Right lung (tissue), 5 donors: ENCODE results near the gene CDC16. TPM values are rescaled to one million over a fixed set of nuclear protein-coding genes. Genes with fewer than 3 reads are reported as not detected.
"Not testable (repeated sequence)": the region's sequence is repeated elsewhere in the genome, so short reads cannot be mapped to it uniquely, and the experiment has no call there.

Experiments
- DNase-seq, 2 donors: peaks; one replicate each; pipeline ENCODE4 v3.0.0-alpha.2; 2013
- polyA plus RNA-seq, 5 donors: library from polyadenylated mRNA; unstranded; fragments of 120-200 nt; gene quantifications; one replicate each; pipeline versions ENCODE4 v1.2.1 to v1.2.3, GENCODE V29; 2013; ENCODE audit warnings: inconsistent platforms in 1 of 5, low replicate concordance in 1 of 5; ENCODE audit not compliant: insufficient read length in 5 of 5, insufficient read depth in 1 of 5

CDC16 gene
- polyA plus RNA-seq, 5 donors = 91.4 to 170 (median 129) TPM

GRCh38 chr13:114260814-114261213 is 26.1 kb downstream of the CDC16 start:
- no peak for DNase-seq

GRCh38 chr13:114261328-114261965 is 26.8 kb downstream of the CDC16 start:
- no peak for DNase-seq

- DNase-seq = no peak
Measured at GRCh38 chr13:114263578-114263977, 28.9 kb downstream of the CDC16 start.

- not testable (repeated sequence) for DNase-seq
Measured at GRCh38 chr13:114264313-114264712, 29.6 kb downstream of the CDC16 start.

- no peak for DNase-seq
Measured at GRCh38 chr13:114264886-114265611, 30.4 kb downstream of the CDC16 start.

GRCh38 chr13:114266241-114266640 is 31.5 kb downstream of the CDC16 start:
- DNase-seq = no peak

- DNase-seq = no peak
Measured at GRCh38 chr13:114268344-114269280, 33.9 kb downstream of the CDC16 start.

GRCh38 chr13:114269281-114269770 is 34.6 kb downstream of the CDC16 start:
- DNase-seq = no peak

GRCh38 chr13:114272977-114273376 is 38.3 kb downstream of the CDC16 start:
- no peak for DNase-seq

GRCh38 chr13:114275304-114275703 is 40.6 kb downstream of the CDC16 start:
- DNase-seq = peak; percentile 7 to 11

- DNase-seq = no peak
Measured at GRCh38 chr13:114279146-114279545, 44.4 kb downstream of the CDC16 start.

- DNase-seq = no peak
Measured at GRCh38 chr13:114279758-114280355, 45.2 kb downstream of the CDC16 start.

GRCh38 chr13:114281351-114282040 is 46.8 kb downstream of the CDC16 start, which contains the start of gene UPF3A:
UPF3A (plus strand) TSS chr13:114281601; CDS start chr13:114281640, 39 bp downstream.
- peak; percentile 95 to 96 for DNase-seq

GRCh38 chr13:114282041-114282670 is 47.5 kb downstream of the CDC16 start:
- peak; percentile 64 to 76 for DNase-seq

GRCh38 chr13:114283576-114283975 is 48.9 kb downstream of the CDC16 start:
- DNase-seq = no peak

- no peak for DNase-seq
Measured at GRCh38 chr13:114284680-114285079, 50.0 kb downstream of the CDC16 start.

GRCh38 chr13:114285166-114285808 is 50.6 kb downstream of the CDC16 start:
- no peak for DNase-seq

GRCh38 chr13:114286808-114287207 is 52.1 kb downstream of the CDC16 start:
- DNase-seq = no peak

- DNase-seq = no peak
Measured at GRCh38 chr13:114288157-114288591, 53.5 kb downstream of the CDC16 start.

GRCh38 chr13:114296448-114296847 is 61.8 kb downstream of the CDC16 start:
- no peak for DNase-seq
